GM15510 (cell line): ENCODE measurements around the gene COL9A3.

Experiments used
- POLR2A ChIP-seq: IDR thresholded peaks from 3 replicates; pipeline ENCODE4 v1.6.1; 2011; ENCODE audit warnings: borderline replicate concordance; ENCODE audit not compliant: insufficient read length; ENCODE audit errors: extremely low read depth

The COL9A3 gene

GRCh38 chr20:62830821-62831220 is 14.0 kb downstream of the COL9A3 start:
- no peak for TF ChIP-seq POLR2A

DNA sequence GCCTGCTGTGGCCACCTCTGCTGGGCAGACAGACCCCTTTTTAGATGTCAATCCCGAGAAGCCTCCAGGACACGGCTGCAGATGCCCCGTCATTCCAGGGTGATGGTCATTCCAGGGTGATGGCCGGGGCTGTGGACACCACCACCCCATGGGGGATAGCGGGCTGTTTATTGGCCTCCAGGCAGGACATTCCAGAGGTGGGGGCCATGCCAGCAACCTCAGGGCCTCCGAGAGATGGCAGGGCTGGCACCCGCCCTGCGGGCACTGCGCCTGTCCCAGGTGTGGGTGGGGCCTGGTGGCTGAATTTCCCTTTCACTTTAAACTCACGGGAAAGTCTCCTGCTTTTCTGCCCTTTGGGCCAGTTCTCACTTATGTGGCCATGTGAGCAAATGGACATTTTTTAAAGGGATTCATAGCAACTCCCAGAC is 14.5 kb downstream of the COL9A3 start:
- no peak for TF ChIP-seq POLR2A

GRCh38 chr20:62831854-62832211 is 15.0 kb downstream of the COL9A3 start:
- no peak for TF ChIP-seq POLR2A

GRCh38 chr20:62832212-62832922 is 15.5 kb downstream of the COL9A3 start:
- no peak for TF ChIP-seq POLR2A

DNA sequence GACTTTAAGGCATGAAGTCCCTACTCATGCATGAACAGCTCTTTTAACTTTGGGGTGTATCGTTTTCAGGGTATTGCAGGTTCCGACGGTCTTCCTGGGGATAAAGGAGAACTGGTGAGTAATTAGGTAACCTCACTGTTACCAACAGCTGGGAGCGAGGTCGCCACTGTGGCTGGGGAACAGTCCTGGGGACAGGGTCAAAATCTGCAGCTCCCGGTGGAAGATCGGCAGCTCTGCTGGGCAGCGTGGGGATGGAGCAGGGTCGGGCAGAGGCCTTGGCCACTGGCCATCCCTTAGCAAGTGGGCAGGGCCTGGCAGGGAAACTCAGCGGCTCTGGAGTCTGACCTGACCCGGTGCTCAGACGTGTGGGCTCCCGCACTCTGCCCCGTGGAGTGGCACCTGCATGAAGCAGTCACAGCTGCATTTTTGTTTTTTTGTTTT is 16.1 kb downstream of the COL9A3 start:
- no peak for TF ChIP-seq POLR2A

DNA sequence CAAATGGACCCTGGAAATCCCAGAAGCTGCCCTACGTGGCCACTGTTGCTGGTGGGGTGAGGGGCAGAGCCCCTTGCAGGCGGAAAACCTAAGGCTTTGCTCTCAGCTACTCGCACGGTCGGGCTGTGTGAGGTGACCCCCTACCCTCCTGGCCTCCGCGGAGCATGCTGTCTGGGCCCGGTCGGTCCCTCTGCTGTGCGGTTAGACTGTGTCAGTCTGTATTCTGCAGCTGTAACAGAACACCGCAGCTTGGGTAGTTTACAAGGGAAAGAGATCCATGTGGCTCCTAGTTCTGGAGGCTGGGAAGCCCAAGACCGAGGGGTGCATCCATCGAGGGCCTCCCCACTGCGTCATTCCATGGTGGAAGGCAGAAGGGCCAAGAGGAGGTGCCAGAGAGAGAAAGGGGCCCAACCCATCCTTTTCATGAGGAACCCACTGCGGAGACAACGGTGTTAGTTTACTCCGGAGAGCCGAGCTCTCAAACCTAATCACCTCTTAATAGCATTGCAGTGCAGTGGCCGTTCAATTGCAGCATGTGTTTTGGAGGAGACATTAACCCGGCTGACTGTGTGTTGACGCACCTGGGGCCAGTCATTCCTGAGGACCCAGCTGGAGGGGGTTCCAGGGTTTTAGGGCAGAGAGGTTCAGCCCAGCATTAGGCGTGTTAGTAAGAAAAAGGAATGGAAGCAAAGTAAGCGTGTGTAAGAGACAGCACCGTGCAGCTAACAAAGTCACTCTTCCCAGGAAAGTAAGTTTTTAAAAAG is 18.3 kb downstream of the COL9A3 start:
- TF ChIP-seq POLR2A: no peak

- TF ChIP-seq POLR2A: no peak
Measured at GRCh38 chr20:62835931-62836861, 19.3 kb downstream of the COL9A3 start.

GRCh38 chr20:62836967-62837490 is 20.2 kb downstream of the COL9A3 start:
- no peak for TF ChIP-seq POLR2A

DNA sequence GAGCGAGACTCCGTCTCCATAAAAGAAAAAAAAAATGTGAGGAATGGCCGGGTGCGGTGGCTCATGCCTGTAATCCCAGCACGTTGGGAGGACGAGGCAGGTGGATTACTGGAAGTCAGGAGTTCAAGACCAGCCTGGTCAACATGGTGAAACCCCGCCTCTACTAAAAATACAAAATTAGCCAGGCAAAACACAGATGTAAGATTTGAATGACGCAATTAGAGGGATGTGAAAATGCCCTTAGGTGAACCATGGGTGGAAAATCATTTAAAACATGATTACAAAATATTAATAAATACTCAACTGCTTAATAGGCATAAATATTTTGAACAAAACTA is 20.9 kb downstream of the COL9A3 start:
- no peak for TF ChIP-seq POLR2A

- no peak for TF ChIP-seq POLR2A
Measured at GRCh38 chr20:62838128-62838891, 21.5 kb downstream of the COL9A3 start.

DNA sequence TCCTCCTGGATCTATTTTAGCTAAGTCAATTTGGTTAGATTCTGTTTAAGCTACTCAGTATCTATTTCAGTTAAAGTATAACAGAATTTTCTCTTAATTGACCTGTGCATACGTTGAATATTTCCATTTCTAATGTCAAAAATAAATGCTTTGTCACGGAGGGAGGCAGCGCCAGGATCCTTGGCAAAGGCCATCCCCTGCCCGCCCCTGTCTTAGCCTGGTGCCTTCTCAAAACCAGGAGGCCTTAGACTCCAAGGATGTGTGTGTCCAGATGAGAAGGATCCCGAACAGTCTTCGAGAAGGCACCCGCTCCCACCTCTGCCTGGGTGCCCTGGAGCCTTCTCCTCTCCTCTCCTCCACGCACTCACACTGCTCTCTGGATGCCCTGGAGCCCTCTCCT is 22.4 kb downstream of the COL9A3 start:
- no peak for TF ChIP-seq POLR2A

- TF ChIP-seq POLR2A: no peak
Measured at GRCh38 chr20:62839816-62840215, 23.0 kb downstream of the COL9A3 start.

DNA sequence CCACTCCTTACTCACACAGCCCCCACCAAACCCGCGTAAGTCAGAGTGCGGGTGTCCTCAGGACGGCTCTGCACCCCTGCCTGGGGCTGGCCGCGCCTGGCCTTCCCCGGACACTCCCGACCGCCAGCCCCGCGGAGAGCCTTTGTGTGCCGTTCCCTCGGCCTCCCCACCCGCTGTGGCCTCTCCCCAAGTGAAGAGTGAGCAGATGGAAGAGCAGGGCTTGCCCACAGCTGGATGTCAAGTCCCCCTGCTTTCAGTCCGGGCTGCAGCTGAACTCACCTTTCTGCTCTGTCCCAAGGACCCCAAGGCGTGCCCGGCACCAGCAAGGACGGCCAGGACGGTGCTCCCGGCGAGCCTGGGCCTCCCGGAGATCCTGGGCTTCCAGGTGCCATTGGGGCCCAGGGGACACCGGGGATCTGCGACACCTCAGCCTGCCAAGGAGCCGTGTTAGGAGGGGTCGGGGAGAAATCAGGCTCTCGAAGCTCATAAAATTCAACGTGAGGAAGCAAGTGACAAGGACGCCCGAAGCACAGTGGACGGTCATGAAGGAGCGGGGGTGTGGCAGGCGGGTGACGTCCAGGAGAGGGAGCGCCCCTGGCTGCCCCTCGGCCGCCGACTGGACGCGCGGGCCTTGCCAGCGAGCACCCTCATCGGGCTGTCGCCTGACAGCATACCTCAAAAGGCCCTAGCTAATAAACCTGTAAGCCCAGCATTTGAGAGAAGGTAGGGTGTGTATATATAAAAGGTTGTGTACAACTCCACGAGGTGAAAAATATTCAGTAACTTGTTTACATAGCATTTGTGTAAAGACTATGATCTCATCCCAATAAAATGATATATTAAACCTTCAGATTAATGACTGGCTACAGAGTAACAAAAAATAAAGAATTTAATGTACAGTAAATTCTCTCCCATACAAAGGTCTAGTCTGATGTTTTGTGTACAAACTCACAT is 23.7 kb downstream of the COL9A3 start:
- TF ChIP-seq POLR2A: no peak
